ENCODE results near the gene NOL6. TPM values are rescaled to one million over a fixed set of nuclear protein-coding genes. Genes with fewer than 3 reads are reported as not detected.

The NOL6 gene
- total and polyA plus RNA-seq, 10 of the 15 experiments (the other 5 are each of a cell fraction or from before 2014, with no cell fraction given): 8.3 to 53.2 (median 33.1) TPM

DNA sequence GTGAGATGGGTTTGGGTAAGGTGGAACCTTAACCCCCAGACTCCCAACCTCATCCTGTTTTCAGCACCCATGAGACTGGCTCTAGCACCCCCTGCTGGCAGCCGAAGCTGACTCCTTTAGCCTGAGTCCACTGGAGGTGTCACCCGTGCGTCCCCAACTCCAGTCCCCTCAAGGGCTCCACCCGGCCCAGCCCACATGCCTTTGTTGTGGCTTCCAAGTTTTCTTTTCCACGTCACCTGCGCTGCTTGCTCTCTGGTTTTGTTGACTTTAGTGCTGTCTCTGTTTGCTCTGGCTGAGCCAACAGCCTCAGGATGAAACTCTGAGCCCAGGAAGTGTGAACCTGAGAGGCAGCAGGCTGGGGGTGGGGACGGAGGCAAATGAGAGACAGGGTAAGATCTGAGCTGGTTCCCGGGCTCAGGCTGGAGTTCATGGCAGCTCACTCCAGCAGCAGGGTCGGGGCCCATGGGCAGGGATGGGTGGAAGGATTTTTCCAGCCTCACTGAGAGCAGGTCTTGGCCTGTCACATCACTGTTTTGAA lies 58.2 kb downstream of the NOL6 start:
- POLR2A ChIA-PET: no interaction called here
- Histone ChIP-seq H2AFZ (ENCODE audit: control insufficient read depth, low read depth, low read length) (no peak overlapping the region; the same call in 1 of the 2 replicates), H3K27me3 (replicated peaks in 1 of 2; ENCODE audit: control insufficient read depth in 2 of 2, insufficient read depth in 2 of 2, low read length in 1 of 2) (no peaks in the 10 kb centered on the region; a peak in 1 of 4 replicates), H3K79me2 (ENCODE audit: control insufficient read depth, insufficient read depth, low read length) (no peaks in the 10 kb centered on the region), H3K36me3 (ENCODE audit: control insufficient read depth in 2 of 2, insufficient read depth in 2 of 2, low read length in 1 of 2) (no peaks in the 10 kb centered on the region), H4K20me1 (ENCODE audit: control insufficient read depth, insufficient read depth) (no peaks in the 10 kb centered on the region), H3K4me3 (no peak overlapping the region), H3K27ac (ENCODE audit: control insufficient read depth, insufficient read depth) (no peak overlapping the region), H3K4me1 (ENCODE audit: control insufficient read depth, insufficient read depth, low read length) (no peaks in the 10 kb centered on the region), H3K4me2 (ENCODE audit: control insufficient read depth, insufficient read depth) (no peak overlapping the region), H3K9ac (ENCODE audit: control insufficient read depth, insufficient read depth, low read length) (no peak overlapping the region), H3K9me3 (replicated peaks; ENCODE audit: control insufficient read depth, insufficient read depth, low read length) (no peaks in the 10 kb centered on the region)
- DNase-seq (ENCODE audit: low read depth, low spot score) (peak; percentile 3), ATAC-seq (peak; percentile 93), FAIRE-seq (no peak)
- CTCF ChIA-PET: interaction anchor here (0.6 to 10.1 kb wide), 24 partner anchors 11 to 189 kb away, joined by 3 to 113 read pairs (median 4); partner anchors contain the start of genes AQP3 and NOL6
- no TSS peak for BruUV-seq (replicated peaks)
- intact Hi-C loops (cut with micrococcal nuclease; ENCODE audit: unreplicated experiment): no loop called here
- in situ Hi-C loops (cut with MboI): no loop called here
- WGBS (ENCODE audit: insufficient coverage, insufficient replicate concordance, low lambda C conversion rate, missing lambda C conversion rate): 8% methylated on average over 9 of the region's 9 CpGs
- SMC1A ChIA-PET (ENCODE audit: uncharacterized antibody, unreplicated experiment): interaction anchor here (0.8 to 2.8 kb wide), 7 partner anchors 19 to 357 kb away, joined by 3 to 18 read pairs (median 3); partner anchors contain the start of gene AQP3
- RAD21 ChIA-PET (ENCODE audit: unreplicated experiment): interaction anchor here (0.6 to 3.2 kb wide), 8 partner anchors 18 to 1037 kb away, joined by 3 to 12 read pairs (median 4); partner anchors contain the start of genes AQP3 and NOL6
- no peak for TF ChIP-seq FOS (IDR thresholded peaks at IDR 0.05; ENCODE audit: borderline replicate concordance, extremely low read depth, insufficient read length)
- TF ChIP-seq MEF2B (IDR thresholded peaks at IDR 0.05; ENCODE audit: partially characterized antibody, poor library complexity, severe bottlenecking): no peak
- TF ChIP-seq, protein P1, sequence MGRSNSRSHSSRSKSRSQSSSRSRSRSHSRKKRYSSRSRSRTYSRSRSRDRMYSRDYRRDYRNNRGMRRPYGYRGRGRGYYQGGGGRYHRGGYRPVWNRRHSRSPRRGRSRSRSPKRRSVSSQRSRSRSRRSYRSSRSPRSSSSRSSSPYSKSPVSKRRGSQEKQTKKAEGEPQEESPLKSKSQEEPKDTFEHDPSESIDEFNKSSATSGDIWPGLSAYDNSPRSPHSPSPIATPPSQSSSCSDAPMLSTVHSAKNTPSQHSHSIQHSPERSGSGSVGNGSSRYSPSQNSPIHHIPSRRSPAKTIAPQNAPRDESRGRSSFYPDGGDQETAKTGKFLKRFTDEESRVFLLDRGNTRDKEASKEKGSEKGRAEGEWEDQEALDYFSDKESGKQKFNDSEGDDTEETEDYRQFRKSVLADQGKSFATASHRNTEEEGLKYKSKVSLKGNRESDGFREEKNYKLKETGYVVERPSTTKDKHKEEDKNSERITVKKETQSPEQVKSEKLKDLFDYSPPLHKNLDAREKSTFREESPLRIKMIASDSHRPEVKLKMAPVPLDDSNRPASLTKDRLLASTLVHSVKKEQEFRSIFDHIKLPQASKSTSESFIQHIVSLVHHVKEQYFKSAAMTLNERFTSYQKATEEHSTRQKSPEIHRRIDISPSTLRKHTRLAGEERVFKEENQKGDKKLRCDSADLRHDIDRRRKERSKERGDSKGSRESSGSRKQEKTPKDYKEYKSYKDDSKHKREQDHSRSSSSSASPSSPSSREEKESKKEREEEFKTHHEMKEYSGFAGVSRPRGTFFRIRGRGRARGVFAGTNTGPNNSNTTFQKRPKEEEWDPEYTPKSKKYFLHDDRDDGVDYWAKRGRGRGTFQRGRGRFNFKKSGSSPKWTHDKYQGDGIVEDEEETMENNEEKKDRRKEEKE (IDR thresholded peaks at IDR 0.05): no peak
- TF ChIP-seq IKZF1 (conservative IDR thresholded peaks at IDR 0.05): peak; percentile 47; the same call in 1 of the 2 replicates
- TF ChIP-seq, protein P2, sequence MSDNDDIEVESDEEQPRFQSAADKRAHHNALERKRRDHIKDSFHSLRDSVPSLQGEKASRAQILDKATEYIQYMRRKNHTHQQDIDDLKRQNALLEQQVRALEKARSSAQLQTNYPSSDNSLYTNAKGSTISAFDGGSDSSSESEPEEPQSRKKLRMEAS (IDR thresholded peaks at IDR 0.05; ENCODE audit: low read depth, low read length): no peak
- TF ChIP-seq, protein P3, sequence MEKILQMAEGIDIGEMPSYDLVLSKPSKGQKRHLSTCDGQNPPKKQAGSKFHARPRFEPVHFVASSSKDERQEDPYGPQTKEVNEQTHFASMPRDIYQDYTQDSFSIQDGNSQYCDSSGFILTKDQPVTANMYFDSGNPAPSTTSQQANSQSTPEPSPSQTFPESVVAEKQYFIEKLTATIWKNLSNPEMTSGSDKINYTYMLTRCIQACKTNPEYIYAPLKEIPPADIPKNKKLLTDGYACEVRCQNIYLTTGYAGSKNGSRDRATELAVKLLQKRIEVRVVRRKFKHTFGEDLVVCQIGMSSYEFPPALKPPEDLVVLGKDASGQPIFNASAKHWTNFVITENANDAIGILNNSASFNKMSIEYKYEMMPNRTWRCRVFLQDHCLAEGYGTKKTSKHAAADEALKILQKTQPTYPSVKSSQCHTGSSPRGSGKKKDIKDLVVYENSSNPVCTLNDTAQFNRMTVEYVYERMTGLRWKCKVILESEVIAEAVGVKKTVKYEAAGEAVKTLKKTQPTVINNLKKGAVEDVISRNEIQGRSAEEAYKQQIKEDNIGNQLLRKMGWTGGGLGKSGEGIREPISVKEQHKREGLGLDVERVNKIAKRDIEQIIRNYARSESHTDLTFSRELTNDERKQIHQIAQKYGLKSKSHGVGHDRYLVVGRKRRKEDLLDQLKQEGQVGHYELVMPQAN (conservative IDR thresholded peaks at IDR 0.05): no peak
- TF ChIP-seq ATF7 (IDR thresholded peaks at IDR 0.05; ENCODE audit: low read depth): 0 out of 2 replicates have a peak, but pooled peaks have one; percentile 12
- TF ChIP-seq, protein P4, sequence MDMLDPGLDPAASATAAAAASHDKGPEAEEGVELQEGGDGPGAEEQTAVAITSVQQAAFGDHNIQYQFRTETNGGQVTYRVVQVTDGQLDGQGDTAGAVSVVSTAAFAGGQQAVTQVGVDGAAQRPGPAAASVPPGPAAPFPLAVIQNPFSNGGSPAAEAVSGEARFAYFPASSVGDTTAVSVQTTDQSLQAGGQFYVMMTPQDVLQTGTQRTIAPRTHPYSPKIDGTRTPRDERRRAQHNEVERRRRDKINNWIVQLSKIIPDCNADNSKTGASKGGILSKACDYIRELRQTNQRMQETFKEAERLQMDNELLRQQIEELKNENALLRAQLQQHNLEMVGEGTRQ (IDR thresholded peaks at IDR 0.05; ENCODE audit: borderline replicate concordance, low read depth, low read length): no peak
- TF ChIP-seq TCF12 (IDR thresholded peaks at IDR 0.05; ENCODE audit: low read depth, low read length): no peak
- no peak for TF ChIP-seq EZH2 (IDR thresholded peaks at IDR 0.05; ENCODE audit: borderline replicate concordance, control insufficient read depth, low read depth, low read length)
- TF ChIP-seq RAD21 (IDR thresholded peaks at IDR 0.05; ENCODE audit: insufficient read depth, low read depth, low read length): peak; percentile 45
- TF ChIP-seq ESRRA (IDR thresholded peaks at IDR 0.05; ENCODE audit: low read length): no peak
- no peak for TF ChIP-seq MXI1 (IDR thresholded peaks at IDR 0.05; ENCODE audit: low read depth, low read length)
- no peak for TF ChIP-seq PAX5 (IDR thresholded peaks at IDR 0.05; ENCODE audit: borderline replicate concordance, low read depth, low read length)
- no peak for TF ChIP-seq SRF (IDR thresholded peaks at IDR 0.05; ENCODE audit: low read depth in 2 of 2, low read length in 2 of 2)
- TF ChIP-seq CREM (IDR thresholded peaks at IDR 0.05; ENCODE audit: low read depth): no peak
- no peak for TF ChIP-seq STAT1 (conservative IDR thresholded peaks at IDR 0.05)
- no peak for TF ChIP-seq RAD51 (IDR thresholded peaks at IDR 0.05)
- peak; percentile 56; the same call in 1 of the 2 replicates for TF ChIP-seq TCF7 (IDR thresholded peaks at IDR 0.05; ENCODE audit: borderline replicate concordance)

All from GM12878 (cell line).